HL-60 (cell line): ENCODE measurements around the gene FEV.

Experiments
- DNase-seq, 2 experiments: peaks; one replicate each; pipeline ENCODE4 v3.0.0-alpha.2; 2010 to 2020; ENCODE audit warnings: low read depth in 1 of 2, low spot score in 1 of 2
- H3K27ac ChIP-seq: fragments of 250-450 bp; sonication (Bioruptor Pico); replicated peaks from 2 replicates; pipeline ENCODE4 v1.5.1; 2020; ENCODE audit warnings: mild to moderate bottlenecking, moderate library complexity
- H3K27me3 ChIP-seq: fragments of 250-450 bp; sonication (Bioruptor Pico); 2 replicates; pipeline ENCODE4 v1.5.1; 2021; ENCODE audit warnings: mild to moderate bottlenecking, moderate library complexity; ENCODE audit not compliant: insufficient read depth, poor library complexity, severe bottlenecking
- H3K4me3 ChIP-seq: replicated peaks from 2 replicates; pipeline ENCODE4 v1.5.1; 2011; ENCODE audit warnings: mild to moderate bottlenecking, control low read depth, low read length; ENCODE audit not compliant: insufficient read depth
- CTCF ChIP-seq: IDR thresholded peaks from one replicate; pipeline ENCODE4 v1.5.1; 2011; ENCODE audit warnings: low read length, control low read depth, inconsistent platforms; ENCODE audit not compliant: insufficient read depth
- GABPA ChIP-seq: IDR thresholded peaks from 2 replicates; pipeline ENCODE4 v1.6.1; 2012; ENCODE audit warnings: low read depth
- POLR2AphosphoS5 ChIP-seq: IDR thresholded peaks from 2 replicates; pipeline ENCODE4 v1.6.1; 2012; ENCODE audit warnings: low read depth
- REST ChIP-seq: IDR thresholded peaks from 2 replicates; pipeline ENCODE4 v1.6.1; 2012; ENCODE audit warnings: low read depth; ENCODE audit not compliant: insufficient replicate concordance
- SPI1 ChIP-seq: IDR thresholded peaks from 2 replicates; pipeline ENCODE4 v1.6.1; 2012; ENCODE audit warnings: low read depth, mild to moderate bottlenecking, borderline replicate concordance

FEV gene

GRCh38 chr2:219021591-219021990 lies 36.6 kb upstream of the FEV start:
- no peak overlapping the region for H3K27ac ChIP-seq
- H3K27me3 ChIP-seq = peaks cover 4% of the 10 kb centered on the region
- no peak overlapping the region for H3K4me3 ChIP-seq
- no peak for TF ChIP-seq GABPA
- TF ChIP-seq SPI1 = no peak
- no peak for TF ChIP-seq POLR2AphosphoS5
- no peak for TF ChIP-seq REST
- TF ChIP-seq CTCF = no peak
- no peak for DNase-seq

DNA sequence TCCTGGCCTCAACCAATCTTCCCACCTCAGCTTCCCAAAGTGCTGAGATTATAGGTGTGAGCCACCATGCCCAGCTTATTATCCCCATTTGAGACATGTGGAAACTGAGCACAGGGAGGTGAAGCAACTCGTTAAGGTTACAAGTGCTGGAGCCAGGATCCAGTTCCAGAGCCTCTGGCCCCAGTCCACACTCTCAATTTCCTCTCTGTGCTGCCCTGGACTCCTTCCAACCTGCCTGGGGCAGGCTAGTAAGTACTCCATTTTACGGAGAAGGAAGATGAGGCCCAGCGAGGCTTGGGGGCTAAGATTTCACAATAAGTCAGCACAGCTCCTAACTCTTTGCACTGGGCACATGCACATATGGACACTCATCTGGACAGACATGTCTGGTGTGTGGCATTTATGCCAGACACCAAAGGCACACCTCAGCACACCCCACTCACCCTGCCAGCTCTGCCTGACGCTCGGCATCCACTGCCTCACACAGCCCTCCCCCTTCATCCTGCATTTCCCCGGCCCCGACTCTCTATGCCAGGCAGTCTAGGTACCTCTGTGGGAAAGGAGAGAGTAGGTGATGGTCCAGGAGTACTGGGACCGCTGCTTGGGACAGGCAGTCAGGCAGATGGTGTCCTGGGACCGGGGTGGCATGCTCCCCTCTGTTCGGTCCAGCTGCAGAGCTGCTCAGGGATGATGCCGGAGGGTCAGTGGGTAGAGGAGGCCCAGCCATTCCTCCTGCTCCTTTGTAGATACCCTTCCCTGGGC lies 35.8 kb upstream of the FEV start:
- peaks cover 2% of the 10 kb centered on the region for H3K27me3 ChIP-seq
- no peak overlapping the region for H3K4me3 ChIP-seq
- no peak overlapping the region for H3K27ac ChIP-seq
- TF ChIP-seq GABPA (no peak), REST (no peak), CTCF (no peak), POLR2AphosphoS5 (no peak), SPI1 (no peak)
- DNase-seq = no peak

DNA sequence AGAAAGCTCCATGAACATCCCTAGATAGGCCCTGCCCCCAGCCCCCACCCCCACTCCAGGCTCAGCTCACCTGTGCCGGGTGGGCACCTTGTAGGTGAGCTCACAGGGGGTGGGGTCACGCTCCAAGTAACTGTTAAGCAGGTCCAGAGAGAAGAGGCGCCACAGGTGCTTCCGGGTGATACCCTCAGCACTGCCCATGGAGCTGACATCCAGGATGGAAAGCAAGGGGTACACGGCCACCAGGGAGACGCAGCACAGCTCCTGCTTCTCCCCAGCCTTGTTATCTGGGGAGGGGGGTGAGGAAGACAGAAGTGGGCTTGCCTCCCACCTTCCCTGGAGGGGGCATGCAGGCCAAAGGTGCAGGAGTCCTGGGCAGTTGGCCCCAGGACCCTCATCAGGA lies 34.5 kb upstream of the FEV start:
- Histone ChIP-seq H3K27me3 (peaks cover 2% of the 10 kb centered on the region), H3K27ac (no peak overlapping the region), H3K4me3 (no peak overlapping the region)
- TF ChIP-seq REST (no peak), POLR2AphosphoS5 (no peak)
- no peak for DNase-seq
